HepG2 (cell line): Measurements from ENCODE around the gene MTARC1. TPM values are rescaled to one million over a fixed set of nuclear protein-coding genes. Genes with fewer than 3 reads are reported as not detected.

Experiments
- AGO1 ChIP-seq: fragments of 200-400 bp; formaldehyde crosslinking; IDR thresholded peaks from 2 replicates; pipeline ENCODE4 v1.6.1; 2017; ENCODE audit warnings: mild to moderate bottlenecking, low read depth, low read length, moderate library complexity; ENCODE audit not compliant: poor library complexity, severe bottlenecking
- CTCF ChIP-seq: sonication (generic); formaldehyde crosslinking; IDR thresholded peaks from 2 replicates; pipeline ENCODE4 v1.5.0; 2020; ENCODE audit warnings: mild to moderate bottlenecking, missing genetic modification reagents, moderate library complexity
- HDAC1 ChIP-seq: sonication (generic); formaldehyde crosslinking; IDR thresholded peaks from 2 replicates; pipeline ENCODE4 v1.5.1; 2020; ENCODE audit warnings: mild to moderate bottlenecking, missing genetic modification reagents
- KDM3A ChIP-seq: IDR thresholded peaks from 2 replicates; pipeline ENCODE4 v1.6.1; 2018; ENCODE audit warnings: low read depth, missing compliant biosample characterization
- KLF13 ChIP-seq: sonication (generic); formaldehyde crosslinking; IDR thresholded peaks from 2 replicates; pipeline ENCODE4 v1.4.0; 2020; ENCODE audit warnings: mild to moderate bottlenecking, missing genetic modification reagents
- MLXIP ChIP-seq: sonication (generic); formaldehyde crosslinking; IDR thresholded peaks from 2 replicates; pipeline ENCODE4 v1.9.0; 2021; ENCODE audit warnings: missing genetic modification reagents, borderline replicate concordance
- MXI1 ChIP-seq: IDR thresholded peaks from 3 replicates; pipeline ENCODE4 v1.6.1; 2012; ENCODE audit warnings: low read depth, low read length, inconsistent platforms, borderline replicate concordance
- PHF8 ChIP-seq: sonication (generic); formaldehyde crosslinking; IDR thresholded peaks from 2 replicates; pipeline ENCODE4 v1.5.0; 2020; ENCODE audit warnings: missing genetic modification reagents
- RXRA ChIP-seq: sonication (generic); formaldehyde crosslinking; IDR thresholded peaks from 2 replicates; pipeline ENCODE4 v1.5.1; 2020; ENCODE audit warnings: missing genetic modification reagents
- TCF7 ChIP-seq: sonication (generic); IDR thresholded peaks from 2 replicates; pipeline ENCODE4 v1.6.1; 2016; ENCODE audit warnings: antibody characterized with exemption, low read depth
- ZBTB20 ChIP-seq: sonication (generic); formaldehyde crosslinking; IDR thresholded peaks from 2 replicates; pipeline ENCODE4 v1.8.1; 2023; ENCODE audit warnings: missing genetic modification reagents, low read depth, mild to moderate bottlenecking, borderline replicate concordance
- ZBTB34 ChIP-seq: sonication (generic); formaldehyde crosslinking; IDR thresholded peaks from 2 replicates; pipeline ENCODE4 v1.8.0; 2022; ENCODE audit warnings: mild to moderate bottlenecking, missing genetic modification reagents
- ZFP82 ChIP-seq: sonication (generic); formaldehyde crosslinking; IDR thresholded peaks from 2 replicates; pipeline ENCODE4 v1.5.1; 2020; ENCODE audit warnings: mild to moderate bottlenecking, missing genetic modification reagents, borderline replicate concordance
- ZNF350 ChIP-seq: sonication (generic); formaldehyde crosslinking; IDR thresholded peaks from 2 replicates; pipeline ENCODE4 v1.4.0; 2020; ENCODE audit warnings: mild to moderate bottlenecking, low read depth, missing genetic modification reagents, borderline replicate concordance
- ZNF609 ChIP-seq: sonication (generic); formaldehyde crosslinking; IDR thresholded peaks from 2 replicates; pipeline ENCODE4 v1.4.0; 2020; ENCODE audit warnings: mild to moderate bottlenecking, missing genetic modification reagents, borderline replicate concordance
- polyA plus RNA-seq, 8 experiments: library from polyadenylated mRNA; depleted of rRNA in 3 of 8; stranded (reverse) in 7 of 8; unstranded in 1 of 8; fragments of >200 nt; fragmentation: Illumina TruSeq in 4 of 8; extraction: Trizol in 4 of 8; gene quantifications; 2 replicates each; pipeline versions ENCODE4 v1.2.1 to v1.2.3, GENCODE V29; 2011 to 2016; ENCODE audit warnings: low read depth in 4 of 8, missing spikeins in 1 of 8, mixed read lengths in 1 of 8; ENCODE audit not compliant: insufficient read depth in 1 of 8
- total RNA-seq, 5 experiments: library from RNA; depleted of rRNA; stranded (reverse); fragments of >200 nt; fragmentation: Illumina TruSeq; extraction: Trizol; gene quantifications; 2 replicates each; pipeline ENCODE4 v1.2.3, GENCODE V29; 2016; ENCODE audit warnings: low read depth in 1 of 5
- TF ChIP-seq, protein P1 (sequence below): sonication (generic); formaldehyde crosslinking; IDR thresholded peaks from 2 replicates; pipeline ENCODE4 v1.5.0; 2020; ENCODE audit warnings: missing genetic modification reagents, mild to moderate bottlenecking, borderline replicate concordance

Gene MTARC1
- total and polyA plus RNA-seq, 2 of the 13 experiments (the other 11 are each of a cell fraction or from before 2014, with no cell fraction given) = 19.4 to 106 TPM

GRCh38 chr1:220786337-220787068 lies at the start of gene MTARC1 (continued):
- TF ChIP-seq CTCF (peak; percentile 33; the same call in 1 of the 2 replicates), ZBTB20 (CRISPR knock-in tag) (no peak), MXI1 (peak; percentile 63; the same call in 1 of the 3 replicates), KLF13 (no peak), ZNF609 (CRISPR knock-in tag) (peak; percentile 61), KDM3A (0 out of 2 replicates have a peak, but pooled peaks have one; percentile 69), HDAC1 (no peak; the same call in 1 of the 2 replicates), ZBTB34 (no peak), MLXIP (no peak), ZFP82 (CRISPR knock-in tag) (no peak), AGO1 (no peak), TCF7 (no peak), ZNF350 (CRISPR knock-in tag) (0 out of 2 replicates have a peak, but pooled peaks have one; percentile 50), PHF8 (CRISPR knock-in tag) (peak; percentile 78), RXRA (CRISPR knock-in tag) (peak; percentile 40)
- TF ChIP-seq, protein P1, sequence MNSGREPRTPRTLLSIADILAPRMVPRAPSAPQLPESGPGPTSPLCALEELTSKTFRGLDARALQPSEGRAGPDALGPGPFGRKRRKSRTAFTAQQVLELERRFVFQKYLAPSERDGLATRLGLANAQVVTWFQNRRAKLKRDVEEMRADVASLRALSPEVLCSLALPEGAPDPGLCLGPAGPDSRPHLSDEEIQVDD (CRISPR knock-in tag) = peak; percentile 67; the same call in 1 of the 2 replicates
